Pancreas (tissue), 10 donors: ENCODE measurements around the gene TNFRSF1A. TPM values are rescaled to one million over a fixed set of nuclear protein-coding genes. Genes with fewer than 3 reads are reported as not detected.

ENCODE experiments used
- ATAC-seq, 4 donors: fragments of 200-7000 bp; cut with Tn5 transposase; one replicate each; pipeline versions ENCODE4 v1.8.0 to v1.9.1; 2020; ENCODE audit warnings: mild to moderate bottlenecking in 4 of 4, moderate library complexity in 4 of 4
- DNase-seq, 6 donors: peaks; one replicate each; pipeline ENCODE4 v3.0.0-alpha.2; 2020
- FAIRE-seq: peaks from 2 replicates; lab custom pipeline; 2012; peaks lifted over from hg19 to GRCh38; lab: Jason Lieb, UNC
- H3K27ac ChIP-seq, 4 donors: fragments of 200-600 bp; sonication (generic); 1 replicate in 3 of 4; 2 replicates in 1 of 4; pipeline versions ENCODE4 v1.5.0 to v1.8.0; 2020
- H3K27me3 ChIP-seq, 4 donors: fragments of 200-600 bp; one replicate each; pipeline ENCODE4 v1.8.0; 2021
- H3K36me3 ChIP-seq, 3 donors: fragments of 200-600 bp; sonication (generic) in 1 of 3; one replicate each; pipeline versions ENCODE4 v1.5.0 to v1.8.0; 2020 to 2021
- H3K4me1 ChIP-seq, 3 donors: fragments of 200-600 bp; one replicate each; pipeline ENCODE4 v1.8.0; 2021
- H3K4me3 ChIP-seq, 4 donors: fragments of 200-600 bp; sonication (generic) in 2 of 4; one replicate each; pipeline versions ENCODE4 v1.5.0 to v1.8.0; 2020 to 2021
- H3K9me3 ChIP-seq, 4 donors: fragments of 200-600 bp; one replicate each; pipeline ENCODE4 v1.8.0; 2021
- WGBS, 2 donors: extraction: QIAGEN DNeasy Blood & Tissue Kit; methylation state at CpG; one replicate each; pipeline ENCODE4 v1.1.7; 2013; 5-methylcytosine and 5-hydroxymethylcytosine counted together
- intact Hi-C, 3 donors: fragments of 100-400 bp; cut with DNase I; formaldehyde crosslinking; loops; one replicate each; pipeline versions ENCODE4 v1.11.1 to v1.14.2; 2022
- polyA plus RNA-seq, 2 donors: library from polyadenylated mRNA; stranded (reverse); fragments of 200-250 nt; gene quantifications; one replicate each; pipeline ENCODE4 v1.2.3, GENCODE V29; 2013
- total RNA-seq, 6 donors: library from RNA; stranded (reverse); fragmentation: NEBNext Ultra II Directional in 4 of 6; extraction: Animal tissue kit (Norgen Biotek cat#: 25700) in 4 of 6; gene quantifications; one replicate each; pipeline versions ENCODE4 v1.2.1 to v1.2.4, GENCODE V29; 2021 to 2023
- TF ChIP-seq, protein P1 (sequence below), 4 donors: fragments of 200-600 bp; sonication (generic) in 3 of 4; IDR thresholded peaks; one replicate each; pipeline versions ENCODE4 v1.5.0 to v1.8.0; 2021; ENCODE audit warnings: antibody characterized with exemption in 4 of 4
- donor health status: healthy with polysubstance abuse.
- donor health status: DM: no; HTN: no; CAD: no; lungs with moderate emphysema.
- donor health status: DM: no; HTN: no; CAD: no.
- donor health status: control.
- donor health status: control.
- donor health status: Bipolar disorder and iron deficiency.
- donor health status: DM: yes; HTN: yes; CAD: no.
- donor health status: DM: no; HTN: no; CAD: no.
- donor health status: DM: no; HTN: no; CAD: no.
- donor health status: DM: yes; HTN: yes; CAD: no.

The TNFRSF1A gene
- total and polyA plus RNA-seq, 8 donors = 23.5 to 68.1 (median 36.6) TPM

DNA sequence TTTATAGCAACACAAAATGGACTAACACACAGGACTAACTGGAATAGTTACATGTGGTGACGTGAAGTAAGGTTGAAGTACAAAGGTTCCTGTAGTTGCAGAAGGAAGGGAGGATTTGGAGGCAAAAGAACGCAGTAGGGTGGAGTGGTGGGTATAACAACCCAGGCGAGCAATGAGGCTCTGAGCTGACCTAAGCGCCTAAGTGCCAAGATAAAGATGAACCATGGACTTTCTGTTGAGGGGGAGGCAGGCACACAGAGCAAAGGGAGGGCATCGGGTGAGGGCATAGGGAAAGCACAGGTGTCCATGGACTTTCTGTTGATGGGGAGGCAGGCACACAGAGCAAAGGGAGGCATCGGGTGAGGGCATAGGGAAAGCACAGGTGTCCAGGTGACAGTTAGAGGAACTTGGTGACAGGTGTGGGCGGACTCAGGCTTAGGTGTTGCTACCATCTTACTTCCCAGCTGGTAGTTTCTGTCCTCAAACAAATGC is 18.2 kb upstream of the TNFRSF1A start:
- TF ChIP-seq, protein P1, sequence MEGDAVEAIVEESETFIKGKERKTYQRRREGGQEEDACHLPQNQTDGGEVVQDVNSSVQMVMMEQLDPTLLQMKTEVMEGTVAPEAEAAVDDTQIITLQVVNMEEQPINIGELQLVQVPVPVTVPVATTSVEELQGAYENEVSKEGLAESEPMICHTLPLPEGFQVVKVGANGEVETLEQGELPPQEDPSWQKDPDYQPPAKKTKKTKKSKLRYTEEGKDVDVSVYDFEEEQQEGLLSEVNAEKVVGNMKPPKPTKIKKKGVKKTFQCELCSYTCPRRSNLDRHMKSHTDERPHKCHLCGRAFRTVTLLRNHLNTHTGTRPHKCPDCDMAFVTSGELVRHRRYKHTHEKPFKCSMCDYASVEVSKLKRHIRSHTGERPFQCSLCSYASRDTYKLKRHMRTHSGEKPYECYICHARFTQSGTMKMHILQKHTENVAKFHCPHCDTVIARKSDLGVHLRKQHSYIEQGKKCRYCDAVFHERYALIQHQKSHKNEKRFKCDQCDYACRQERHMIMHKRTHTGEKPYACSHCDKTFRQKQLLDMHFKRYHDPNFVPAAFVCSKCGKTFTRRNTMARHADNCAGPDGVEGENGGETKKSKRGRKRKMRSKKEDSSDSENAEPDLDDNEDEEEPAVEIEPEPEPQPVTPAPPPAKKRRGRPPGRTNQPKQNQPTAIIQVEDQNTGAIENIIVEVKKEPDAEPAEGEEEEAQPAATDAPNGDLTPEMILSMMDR (IDR thresholded peaks at IDR 0.05) = no peak
- H3K27me3 ChIP-seq = no peaks in the 10 kb centered on the region
- no peak overlapping the region for H3K4me3 ChIP-seq
- DNase-seq (no peak), FAIRE-seq (peak; percentile 26), ATAC-seq (no peak)
- H3K36me3 ChIP-seq = peaks cover 0 to 15% (median 0%) of the 10 kb centered on the region in 3 donors
- intact Hi-C loops = no loop called here
- H3K4me1 ChIP-seq = peaks cover 0 to 4% (median 0%) of the 10 kb centered on the region in 3 donors
- 73 to 76% methylated on average over 7 of the region's 7 CpGs for WGBS, 2 donors
- H3K9me3 ChIP-seq = no peaks in the 10 kb centered on the region
- H3K27ac ChIP-seq = no peak overlapping the region

DNA sequence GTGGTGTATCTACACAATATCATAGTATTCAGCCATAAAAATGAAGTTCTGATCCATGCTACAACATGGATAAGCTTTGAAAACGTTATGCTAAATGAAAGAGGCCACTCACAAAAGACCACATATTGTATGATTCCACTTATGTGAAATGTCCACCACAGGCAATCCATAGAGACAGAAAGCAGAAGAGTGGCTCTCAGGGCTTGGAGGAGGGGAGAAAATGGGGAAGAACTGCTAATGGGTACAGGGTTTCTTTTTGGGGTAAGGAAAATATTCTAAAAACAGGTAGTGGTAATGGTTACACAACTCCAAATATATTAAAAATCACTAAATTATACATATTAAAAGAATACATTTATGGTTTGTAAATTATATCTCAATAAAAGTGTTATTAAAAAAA is 17.0 kb upstream of the TNFRSF1A start:
- Histone ChIP-seq H3K36me3 (peaks cover 0 to 17% (median 0%) of the 10 kb centered on the region in 3 donors), H3K27ac (no peak overlapping the region), H3K4me3 (no peak overlapping the region), H3K4me1 (peaks cover 0 to under 1% (median 0%) of the 10 kb centered on the region in 3 donors), H3K27me3 (no peaks in the 10 kb centered on the region), H3K9me3 (no peaks in the 10 kb centered on the region)
- intact Hi-C loops = no loop called here
- DNase-seq (no peak), ATAC-seq (no peak), FAIRE-seq (no peak)
- whole genome bisulfite sequencing, 2 donors = 44 to 54% methylated on average over 1 of the region's 1 CpG
- TF ChIP-seq, protein P1 (IDR thresholded peaks at IDR 0.05) = no peak

DNA sequence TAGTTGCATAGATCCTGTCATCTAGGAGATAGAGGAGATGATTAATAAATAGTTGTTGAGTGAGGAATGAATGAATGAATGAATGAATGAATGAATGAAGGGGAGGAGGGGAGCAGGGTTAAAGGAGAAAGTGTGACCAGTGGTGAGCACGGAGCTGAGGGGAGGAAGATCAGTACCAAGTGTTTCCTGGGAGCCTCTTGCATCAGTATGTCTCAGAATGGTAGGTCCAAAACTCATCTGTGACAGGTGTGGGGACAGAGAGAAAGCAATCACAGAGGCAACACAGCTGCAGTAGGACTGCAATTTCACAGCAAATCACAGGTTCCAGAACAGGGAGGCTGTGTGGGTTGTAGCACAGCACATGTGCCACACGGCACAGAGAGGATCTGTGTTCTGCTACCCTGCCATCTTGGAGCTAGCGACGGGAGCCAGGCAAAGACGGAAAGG is 14.5 kb upstream of the TNFRSF1A start:
- Histone ChIP-seq H3K27me3 (no peaks in the 10 kb centered on the region), H3K27ac (no peak overlapping the region), H3K36me3 (peaks cover 0 to 24% (median 0%) of the 10 kb centered on the region in 3 donors), H3K4me3 (no peak overlapping the region), H3K4me1 (peaks cover 0 to 3% (median 0%) of the 10 kb centered on the region in 3 donors), H3K9me3 (no peaks in the 10 kb centered on the region)
- intact Hi-C loops = no loop called here
- TF ChIP-seq, protein P1 (IDR thresholded peaks at IDR 0.05) = no peak
- DNase-seq (no peak), ATAC-seq (no peak), FAIRE-seq (no peak)
- WGBS, 2 donors = 92 to 95% methylated on average over 5 of the region's 5 CpGs

DNA sequence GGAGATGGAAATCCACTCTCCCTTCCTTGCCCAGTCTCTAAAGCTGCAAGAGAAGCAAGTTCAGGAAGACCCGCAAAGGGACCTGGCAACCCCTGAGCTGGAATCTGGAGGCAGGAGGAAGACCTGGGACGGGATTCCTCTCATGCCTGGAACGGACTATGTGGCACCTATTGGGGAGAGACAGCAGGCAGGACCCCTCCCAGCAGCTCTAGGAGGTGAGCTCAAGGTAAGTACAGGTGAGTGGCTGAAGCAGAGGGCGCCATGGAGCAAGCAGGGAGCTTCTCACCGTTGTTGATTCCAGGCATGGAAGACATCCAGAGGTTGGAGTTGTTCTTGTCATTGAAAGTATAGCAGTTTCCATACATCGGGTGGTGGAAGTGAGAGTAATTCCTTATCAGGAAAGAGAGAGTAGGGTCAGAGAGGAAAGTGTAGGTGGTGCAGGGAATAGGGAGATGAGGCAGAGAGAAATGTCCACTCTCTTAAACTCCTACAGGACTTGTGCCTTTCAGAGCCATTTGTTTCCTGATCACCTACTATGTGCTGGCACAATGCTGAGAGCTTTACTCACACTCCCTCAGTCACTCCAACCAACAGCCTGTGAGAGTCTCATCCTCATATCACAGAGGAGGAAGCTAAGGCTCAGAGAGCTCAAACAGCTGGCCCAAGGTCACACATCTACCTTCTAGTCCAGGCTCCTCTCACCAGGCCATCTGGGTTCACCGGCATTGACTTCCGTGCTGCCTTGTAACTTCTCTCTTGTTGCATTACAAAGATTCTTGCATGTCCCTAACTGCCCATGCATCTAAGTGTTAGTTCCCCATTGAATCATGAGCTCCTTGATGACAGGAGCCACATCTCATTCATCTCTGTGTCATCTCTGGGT is 13.9 kb upstream of the TNFRSF1A start:
- ATAC-seq (peak in 3 of 4 donors; percentile 12 to 58 (median 16)), DNase-seq (no peak), FAIRE-seq (no peak)
- no peak overlapping the region for H3K4me3 ChIP-seq
- H3K36me3 ChIP-seq = peaks cover 0 to 19% (median 0%) of the 10 kb centered on the region in 3 donors
- peaks cover 0 to 3% (median 0%) of the 10 kb centered on the region in 3 donors for H3K4me1 ChIP-seq
- intact Hi-C loops = no loop called here
- TF ChIP-seq, protein P1 (IDR thresholded peaks at IDR 0.05) = no peak
- WGBS, 2 donors = 52 to 68% methylated on average over 8 of the region's 8 CpGs
- no peaks in the 10 kb centered on the region for H3K27me3 ChIP-seq
- no peaks in the 10 kb centered on the region for H3K9me3 ChIP-seq
- no peak overlapping the region for H3K27ac ChIP-seq
